ENCODE measurements around the gene TMEM260.

GRCh38 chr14:56532546-56532945 lies 47.1 kb upstream of the TMEM260 start:
- no peak for TF ChIP-seq CTCF (conservative IDR thresholded peaks at IDR 0.05; ENCODE audit: low read length)
- TF ChIP-seq EZH2phosphoT487 (IDR thresholded peaks at IDR 0.05; ENCODE audit: borderline replicate concordance): no peak
